Stimulated activated CD4-positive, alpha-beta T cell treated with anti-CD3 and anti-CD28 coated beads, Interleukin-4, amount 100 ng/mL, for 48 hours (primary cell): ENCODE data around the gene AJAP1.

Experiments used
- DNase-seq, 2 donors: peaks; one replicate each; pipeline ENCODE4 v3.0.0-alpha.2; 2020; ENCODE audit warnings: low read depth in 2 of 2

Gene AJAP1

DNA sequence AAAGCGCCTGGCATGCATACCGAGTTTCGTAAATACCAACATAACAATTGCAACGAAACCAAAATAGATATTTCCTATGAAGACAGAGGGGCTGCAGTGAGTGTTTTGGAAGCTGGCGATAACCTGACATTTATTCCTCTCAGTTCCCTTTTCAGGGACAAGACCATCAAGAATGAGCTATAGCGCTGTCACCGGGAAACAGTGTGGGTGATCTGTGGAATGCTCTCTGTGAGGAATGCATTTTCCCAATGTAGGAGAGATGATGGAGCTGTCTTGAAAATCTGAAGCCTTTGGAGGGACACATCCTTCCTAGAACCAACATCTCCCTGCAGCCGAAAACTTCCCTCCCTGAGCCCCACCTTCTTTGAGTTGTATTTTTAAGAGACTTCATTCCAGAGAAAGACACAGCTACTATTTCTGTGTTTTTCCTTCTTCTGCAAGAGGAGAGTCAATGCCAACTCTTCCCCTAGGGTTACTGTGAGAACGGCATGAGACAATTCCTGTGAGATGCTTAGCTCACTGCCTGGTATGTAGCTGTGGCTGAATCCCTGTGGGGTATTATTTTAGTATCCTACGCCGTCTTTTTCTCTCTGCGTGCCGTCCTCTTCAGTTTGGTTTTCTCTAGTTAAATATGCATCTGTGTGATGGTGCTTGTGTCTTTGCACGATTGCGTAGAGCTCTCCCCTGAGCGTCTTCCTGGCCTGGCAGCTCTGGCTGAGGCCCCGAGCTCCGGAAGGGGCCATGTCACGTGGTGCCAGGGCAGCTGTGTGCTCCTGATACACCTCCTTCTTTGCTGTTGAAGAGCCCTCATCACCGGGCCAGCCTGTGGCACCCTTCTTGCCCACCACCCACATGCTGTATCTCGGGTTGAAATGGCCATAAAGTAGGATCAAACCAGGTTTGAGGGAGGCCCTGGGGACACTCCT is 45.2 kb downstream of the AJAP1 start:
- no peak for DNase-seq

DNA sequence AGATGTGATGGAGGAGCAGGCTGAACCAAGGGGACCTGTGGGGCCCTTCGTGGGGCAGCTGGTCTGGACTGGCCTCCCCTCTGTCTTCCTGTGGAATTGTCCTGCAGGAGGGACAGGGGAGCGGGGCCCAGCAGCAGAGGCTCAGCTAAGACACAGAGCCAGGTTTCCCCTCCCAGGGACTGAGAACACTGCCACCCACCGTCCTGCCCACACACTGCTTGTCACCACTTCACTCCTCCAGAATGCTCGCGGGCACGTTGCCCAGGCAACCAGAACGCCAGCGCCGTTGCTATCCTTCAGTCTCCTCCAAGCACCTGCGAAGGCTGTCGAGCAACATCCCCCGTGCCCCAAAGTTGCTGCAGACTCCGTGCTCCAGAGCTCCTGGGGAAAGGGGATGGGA is 46.4 kb downstream of the AJAP1 start:
- DNase-seq = no peak

DNA sequence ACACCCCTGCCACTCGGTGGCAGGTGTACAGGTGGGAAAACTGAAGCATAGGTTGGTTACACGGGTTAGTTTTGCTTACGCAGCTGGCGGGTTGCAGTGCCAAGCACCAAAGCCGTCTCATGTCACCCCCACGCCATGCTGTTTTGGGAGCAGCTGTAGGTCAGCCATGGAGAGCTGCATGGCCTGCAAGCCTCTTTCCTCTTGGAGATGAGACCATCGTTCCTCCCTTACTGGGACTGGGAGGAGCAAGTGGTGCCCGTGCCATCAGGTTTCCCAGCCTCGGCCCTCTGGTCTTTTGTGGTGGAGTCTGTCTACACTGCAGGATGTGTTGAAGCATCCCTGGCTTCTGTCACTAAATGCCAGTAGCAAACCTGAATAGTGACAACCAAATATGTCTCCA is 46.9 kb downstream of the AJAP1 start:
- DNase-seq = no peak

DNA sequence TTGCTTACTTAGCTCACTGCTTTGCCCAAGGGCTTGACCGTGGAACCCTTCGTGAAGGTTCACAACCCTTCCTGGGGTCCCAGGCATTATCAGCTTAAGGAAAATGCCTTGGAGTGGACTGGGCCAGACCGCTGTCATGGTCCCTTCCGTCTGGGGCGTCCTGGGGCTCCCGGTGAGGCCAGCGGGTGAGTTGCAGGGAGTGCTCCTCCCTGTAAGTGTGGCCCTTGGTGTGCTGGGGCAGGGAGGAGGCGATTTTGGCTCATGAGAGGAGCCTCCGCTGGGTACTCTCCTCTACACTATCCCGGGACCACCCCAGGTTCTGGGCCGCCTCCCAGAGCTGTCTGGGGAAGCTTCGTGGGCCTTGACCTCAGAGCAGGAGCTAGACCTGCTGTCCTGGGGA is 48.1 kb downstream of the AJAP1 start:
- no peak for DNase-seq

GRCh38 chr1:4702932-4703331 is 48.5 kb downstream of the AJAP1 start:
- no peak for DNase-seq

DNA sequence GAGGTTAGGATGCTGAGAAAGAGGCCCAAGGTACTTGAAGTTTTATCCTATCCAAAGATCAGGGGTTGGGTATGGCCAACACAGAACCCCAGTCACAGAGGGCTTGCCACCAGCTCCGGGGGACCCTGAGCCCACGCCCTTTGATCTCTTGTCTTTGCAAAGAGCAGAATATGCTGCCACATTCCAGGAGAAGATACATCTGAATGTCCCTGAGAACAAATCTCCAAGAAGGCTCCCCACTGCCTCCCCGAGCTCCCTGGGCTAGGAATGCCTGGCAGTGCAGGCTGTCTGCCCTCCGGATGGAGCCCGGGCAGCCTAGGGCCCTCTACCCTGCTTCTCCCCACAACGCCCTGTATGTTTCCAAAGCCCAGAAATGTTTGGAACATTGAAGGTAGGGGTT is 49.2 kb downstream of the AJAP1 start:
- no peak for DNase-seq

GRCh38 chr1:4708840-4709507 is 54.6 kb downstream of the AJAP1 start:
- DNase-seq = no peak

DNA sequence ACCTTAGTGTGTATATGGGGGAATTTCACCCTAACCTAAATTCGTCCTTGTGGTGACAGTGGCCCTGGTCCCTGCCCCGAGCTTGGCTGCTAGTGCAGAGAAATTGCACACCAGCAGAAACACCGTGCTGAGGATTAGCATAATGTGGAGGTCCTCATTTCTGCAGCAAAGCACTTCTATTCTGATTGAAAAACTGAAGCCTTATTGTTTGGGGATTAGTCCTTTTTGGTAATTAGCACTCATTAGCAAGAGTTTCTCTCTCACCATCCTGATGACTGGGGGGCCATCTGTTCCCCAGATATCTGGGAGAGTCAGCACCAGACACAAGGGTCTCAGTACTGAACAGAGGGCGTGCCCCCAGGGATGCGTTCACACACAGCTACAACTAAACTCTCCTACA is 55.2 kb downstream of the AJAP1 start:
- no peak for DNase-seq

- no peak for DNase-seq
Measured at GRCh38 chr1:4710592-4711415, 56.4 kb downstream of the AJAP1 start.

- DNase-seq = no peak
Measured at GRCh38 chr1:4711416-4712275, 57.2 kb downstream of the AJAP1 start.

GRCh38 chr1:4713669-4714068 is 59.3 kb downstream of the AJAP1 start:
- no peak for DNase-seq

DNA sequence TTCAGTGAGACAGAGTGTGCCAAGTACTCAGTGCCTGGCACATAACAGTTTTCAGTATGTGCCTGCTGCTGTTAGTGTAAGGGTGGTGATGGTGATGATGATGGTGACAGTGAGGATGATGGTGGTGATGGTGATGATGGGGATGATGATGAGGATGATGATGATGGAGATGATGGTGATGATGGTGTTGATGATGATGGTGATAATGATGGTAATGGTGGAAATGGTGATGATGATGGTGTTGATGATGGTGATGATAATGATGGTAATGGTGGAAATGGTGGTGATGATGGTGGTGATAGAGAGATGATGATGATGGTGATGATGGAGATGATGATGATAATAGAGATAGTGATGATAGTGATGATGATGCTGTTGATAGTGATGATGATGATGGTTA is 62.0 kb downstream of the AJAP1 start:
- no peak for DNase-seq

DNA sequence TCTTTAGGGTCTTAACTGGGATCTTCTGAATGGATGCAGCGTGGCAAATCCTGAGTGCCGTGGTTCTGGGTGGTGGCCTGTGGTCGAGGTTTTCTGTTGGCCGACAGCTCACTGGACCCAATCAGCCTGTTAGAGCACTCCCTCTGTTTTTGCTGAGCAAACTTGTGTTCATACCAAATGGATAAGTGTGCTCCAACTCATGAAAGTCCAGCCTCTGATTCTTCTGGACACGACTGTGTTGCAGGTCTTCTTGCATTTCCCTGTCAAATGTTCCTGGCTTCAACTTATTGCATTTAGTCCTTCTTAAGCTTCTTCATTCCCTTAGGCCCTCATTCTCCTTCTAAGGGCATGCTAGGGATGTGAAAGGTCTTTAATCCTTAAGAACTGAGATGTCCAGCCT is 63.7 kb downstream of the AJAP1 start:
- DNase-seq = no peak

GRCh38 chr1:4723106-4723505 is 68.7 kb downstream of the AJAP1 start:
- no peak for DNase-seq

DNA sequence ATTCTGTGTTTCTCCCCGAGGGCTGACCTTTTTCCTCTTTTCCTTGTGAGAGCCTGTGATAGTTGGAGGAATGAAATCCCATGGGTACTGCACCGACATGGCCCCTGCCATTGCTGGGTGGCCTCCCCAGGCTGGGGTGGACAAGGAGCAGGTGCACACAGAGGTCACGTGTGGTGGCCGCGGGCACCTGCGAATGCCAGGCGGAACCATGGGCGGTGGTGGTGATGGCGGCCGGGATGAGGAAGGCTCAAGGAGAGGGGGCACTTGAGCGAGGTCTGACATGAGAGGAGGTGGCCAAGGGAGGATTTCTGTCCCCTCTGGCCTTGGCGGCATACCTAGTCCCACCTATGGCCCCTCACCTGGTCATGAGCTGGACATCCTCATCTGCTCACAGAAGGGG is 69.6 kb downstream of the AJAP1 start:
- DNase-seq = no peak

DNA sequence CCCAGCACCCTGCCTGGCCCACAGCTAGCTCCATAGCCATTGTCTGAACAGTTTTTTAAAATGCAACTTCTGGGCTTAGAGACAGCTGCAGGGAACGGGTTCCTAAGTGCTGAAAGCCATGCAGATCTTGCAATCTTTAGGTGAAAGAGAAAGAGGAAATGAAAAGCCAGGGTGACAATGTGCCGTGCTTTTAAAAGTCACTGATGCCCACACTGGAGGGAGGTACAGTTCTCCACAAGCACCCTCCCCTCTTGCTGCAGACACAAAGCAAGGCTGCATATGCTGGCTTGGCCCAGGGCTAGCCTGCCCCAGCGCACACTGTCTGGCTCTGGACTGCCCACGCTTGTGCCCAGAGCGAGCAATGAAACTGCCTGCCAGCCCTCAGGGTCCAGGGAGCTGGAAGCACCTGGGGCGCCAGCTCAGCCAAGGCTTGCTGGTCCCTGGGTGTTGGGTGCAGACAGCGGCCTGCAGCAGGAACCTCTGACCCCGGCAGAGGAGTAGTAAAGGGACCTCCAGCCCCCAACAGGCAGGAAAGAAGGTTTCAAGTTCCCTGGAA is 70.4 kb downstream of the AJAP1 start:
- DNase-seq = no peak

DNA sequence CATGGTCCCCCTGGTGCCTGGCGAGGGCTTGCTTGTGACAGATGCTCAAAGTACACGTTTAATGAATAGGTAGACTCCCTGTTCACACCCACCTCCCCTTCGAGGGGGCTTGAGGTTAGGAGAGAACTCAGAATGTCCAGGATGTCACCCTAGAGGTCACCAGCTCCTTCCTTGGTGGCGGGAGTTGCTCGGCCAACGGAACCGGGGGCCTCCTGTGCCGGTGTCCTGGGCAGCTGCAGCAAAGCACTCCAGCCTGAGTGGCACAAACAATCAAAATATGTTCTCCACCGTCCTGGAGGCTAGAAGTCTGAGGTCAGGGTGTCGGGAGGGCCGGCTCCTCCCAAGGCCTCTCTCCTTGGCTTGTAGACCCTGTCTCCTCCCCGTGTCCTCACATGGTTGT is 71.0 kb downstream of the AJAP1 start:
- no peak for DNase-seq

GRCh38 chr1:4726620-4727341 is 72.4 kb downstream of the AJAP1 start:
- no peak for DNase-seq

DNA sequence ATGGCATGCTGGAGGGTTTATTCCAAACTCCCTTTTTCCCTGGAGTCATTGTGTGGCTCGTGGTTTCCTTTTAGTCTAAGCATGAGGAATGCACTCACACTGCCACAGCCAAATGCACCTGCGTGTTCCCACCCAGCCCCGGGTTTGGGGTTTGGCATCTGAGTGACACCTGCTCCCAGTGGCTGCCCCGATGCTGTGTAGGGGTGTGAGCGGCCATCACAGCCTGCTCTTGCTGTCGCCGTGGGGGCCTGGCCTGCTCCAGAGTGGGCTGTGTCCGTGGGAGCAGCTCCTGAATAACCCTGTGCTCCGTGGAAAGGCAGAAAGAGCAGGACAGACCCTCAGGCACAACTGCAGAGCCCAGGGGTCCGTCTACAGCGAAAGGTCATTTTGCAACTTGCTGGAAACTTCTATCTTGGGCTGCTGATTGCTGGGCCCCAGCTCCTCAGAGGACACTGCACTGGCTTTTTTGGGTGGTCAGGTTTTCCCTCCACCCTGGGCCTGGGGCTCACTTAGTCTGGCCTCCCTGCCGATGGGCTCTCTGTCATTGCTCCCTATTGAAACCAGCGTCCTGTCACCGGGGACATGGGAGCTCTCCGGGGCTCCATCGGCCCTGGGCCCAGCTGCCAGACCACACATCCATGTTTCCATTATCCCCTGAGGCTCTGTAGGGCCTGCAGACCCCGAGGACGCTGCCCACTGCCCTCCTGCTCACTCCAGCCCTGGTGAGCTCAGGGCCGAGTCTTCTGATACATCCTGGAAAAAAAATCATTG is 74.1 kb downstream of the AJAP1 start:
- DNase-seq = no peak

DNA sequence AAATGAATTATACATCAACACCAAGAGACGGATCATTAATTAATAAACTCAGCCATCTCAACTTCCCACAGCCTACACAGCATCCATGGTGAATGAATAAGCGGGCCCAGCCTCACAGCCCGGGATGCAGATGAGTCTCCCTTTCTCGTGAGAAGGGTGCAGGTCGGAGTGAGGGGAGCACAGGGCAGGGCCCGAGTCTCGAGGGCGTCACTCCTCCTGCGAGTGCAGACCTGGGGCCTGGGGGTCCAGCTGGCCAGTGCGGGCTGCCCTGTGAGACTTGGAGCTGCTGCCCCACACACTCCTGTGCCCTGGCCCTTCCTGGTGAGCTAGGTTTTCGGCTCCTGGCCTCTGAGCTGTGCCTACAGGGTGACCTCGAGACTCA is 74.7 kb downstream of the AJAP1 start:
- no peak for DNase-seq
